Endothelial cell of umbilical vein (primary cell): ENCODE measurements around the gene UBTD1. TPM values are rescaled to one million over a fixed set of nuclear protein-coding genes. Genes with fewer than 3 reads are reported as not detected.

Experiments used
- BruUV-seq: library from RNA; stranded (reverse); fragments of 400-500 nt; replicated peaks from 2 replicates; lab custom pipeline; 2021; lab: Mats Ljungman, UMichigan
- CTCF ChIA-PET: fragments of 300-600, 350-600 bp; sonication (Branson Sonifier 250); formaldehyde crosslinking; loops from one replicate; lab custom pipeline; 2021; ENCODE audit warnings: antibody characterized with exemption, inconsistent platforms; lab: Charles Lee
- POLR2A ChIA-PET: fragments of 300-600, 350-600 bp; sonication (Branson Sonifier 250); formaldehyde crosslinking; loops from one replicate; lab custom pipeline; 2021; ENCODE audit warnings: antibody characterized with exemption, inconsistent platforms; lab: Charles Lee
- DNase-seq: peaks from one replicate; pipeline ENCODE4 v3.0.0-alpha.2; 2011; ENCODE audit warnings: low read depth, low spot score
- FAIRE-seq: peaks from 2 replicates; lab custom pipeline; 2011; peaks lifted over from hg19 to GRCh38; lab: Jason Lieb, UNC
- H2AFZ ChIP-seq: 2 replicates; pipeline ENCODE4 v1.6.0; 2012; ENCODE audit warnings: low read depth, low read length, control low read depth, inconsistent platforms
- H3K27ac ChIP-seq: 2 replicates; pipeline ENCODE4 v1.5.1; 2011; ENCODE audit warnings: low read depth, mild to moderate bottlenecking, control low read depth, low read length, moderate library complexity; ENCODE audit not compliant: insufficient read depth
- H3K27me3 ChIP-seq, 2 experiments: 2 replicates each; pipeline versions ENCODE4 v1.6.0 to v1.6.1; 2011; ENCODE audit warnings: low read length in 2 of 2, mixed read lengths in 1 of 2; ENCODE audit not compliant: control insufficient read depth in 2 of 2, insufficient read depth in 2 of 2
- H3K36me3 ChIP-seq, 2 experiments: 2 replicates in 1 of 2; 3 replicates in 1 of 2; pipeline ENCODE4 v1.5.1; 2011; ENCODE audit warnings: low read length in 2 of 2, mild to moderate bottlenecking in 1 of 2, moderate library complexity in 1 of 2; ENCODE audit not compliant: control insufficient read depth in 2 of 2, insufficient read depth in 2 of 2; ENCODE audit errors: extremely low read depth in 1 of 2
- H3K4me1 ChIP-seq: 3 replicates; pipeline ENCODE4 v1.5.1; 2011; ENCODE audit warnings: mild to moderate bottlenecking, low read length; ENCODE audit not compliant: control insufficient read depth, insufficient read depth; ENCODE audit errors: extremely low read depth
- H3K4me2 ChIP-seq: 2 replicates; pipeline ENCODE4 v1.6.1; 2011; ENCODE audit warnings: low read length, control low read depth, mixed read lengths; ENCODE audit not compliant: insufficient read depth
- H3K4me3 ChIP-seq, 3 experiments: fragments of 200-600 bp in 1 of 3; sonication (generic), shearing (Covaris generic) in 1 of 3; replicated peaks in 1 of 3; 2 replicates each; pipeline ENCODE4 v1.5.1; 2011 to 2016; ENCODE audit warnings: control low read depth in 3 of 3, low read length in 3 of 3, mild to moderate bottlenecking in 2 of 3, inconsistent platforms in 1 of 3, low read depth in 1 of 3, moderate library complexity in 1 of 3; ENCODE audit not compliant: insufficient read depth in 1 of 3
- H3K79me2 ChIP-seq: 2 replicates; pipeline ENCODE4 v1.6.0; 2012; ENCODE audit warnings: low read length, inconsistent platforms; ENCODE audit not compliant: control insufficient read depth, insufficient read depth
- H3K9ac ChIP-seq: replicated peaks from 2 replicates; pipeline ENCODE3; 2011; ENCODE audit warnings: low read length, control low read depth; ENCODE audit not compliant: insufficient read depth; ENCODE audit errors: extremely low read depth
- H3K9me1 ChIP-seq: replicated peaks from 3 replicates; pipeline ENCODE4 v1.6.0; 2011; ENCODE audit warnings: mild to moderate bottlenecking, low read length; ENCODE audit not compliant: control insufficient read depth, insufficient read depth; ENCODE audit errors: extremely low read depth
- H3K9me3 ChIP-seq: replicated peaks from 2 replicates; pipeline ENCODE4 v1.5.1; 2012; ENCODE audit warnings: low read length, inconsistent platforms; ENCODE audit not compliant: control insufficient read depth, insufficient read depth
- H4K20me1 ChIP-seq: replicated peaks from 2 replicates; pipeline ENCODE3; 2011; ENCODE audit warnings: mild to moderate bottlenecking, low read length; ENCODE audit not compliant: control insufficient read depth, insufficient read depth; ENCODE audit errors: extremely low read depth
- CTCF ChIP-seq, 2 donors: IDR thresholded peaks; 1 replicate in 1 of 2; 2 replicates in 1 of 2; pipeline ENCODE4 v1.5.1; 2011; ENCODE audit warnings: low read length in 2 of 2, mild to moderate bottlenecking in 2 of 2, moderate library complexity in 2 of 2, control low read depth in 1 of 2, inconsistent platforms in 1 of 2, low read depth in 1 of 2; ENCODE audit not compliant: insufficient read depth in 1 of 2; ENCODE audit errors: extremely low read depth in 1 of 2
- EZH2 ChIP-seq: IDR thresholded peaks from 2 replicates; pipeline ENCODE4 v1.6.1; 2012; ENCODE audit warnings: borderline replicate concordance, low read depth, mild to moderate bottlenecking, moderate library complexity, low read length, inconsistent platforms; ENCODE audit not compliant: severe bottlenecking
- FOS ChIP-seq: IDR thresholded peaks from 2 replicates; pipeline ENCODE4 v1.6.1; 2011; ENCODE audit warnings: mild to moderate bottlenecking, low read length, moderate library complexity, borderline replicate concordance; ENCODE audit not compliant: insufficient read depth
- GATA2 ChIP-seq: IDR thresholded peaks from 2 replicates; pipeline ENCODE4 v1.7.0; 2011; ENCODE audit warnings: low read depth, mild to moderate bottlenecking, moderate library complexity, mixed read lengths, low read length; ENCODE audit not compliant: insufficient read length, insufficient read depth
- JUN ChIP-seq: IDR thresholded peaks from 2 replicates; pipeline ENCODE4 v1.6.1; 2011; ENCODE audit warnings: borderline replicate concordance, low read depth; ENCODE audit not compliant: insufficient read length, insufficient read depth
- MAX ChIP-seq: IDR thresholded peaks from 2 replicates; pipeline ENCODE4 v1.6.1; 2011; ENCODE audit not compliant: insufficient read depth, insufficient read length
- MYC ChIP-seq: IDR thresholded peaks from one replicate; pipeline ENCODE4 v1.6.1; 2011; ENCODE audit warnings: mild to moderate bottlenecking, low read depth, low read length
- POLR2A ChIP-seq: IDR thresholded peaks from 2 replicates; pipeline ENCODE4 v1.6.1; 2012; ENCODE audit warnings: low read depth, mild to moderate bottlenecking, control low read depth, low read length
- POLR2AphosphoS5 ChIP-seq: IDR thresholded peaks from 2 replicates; pipeline ENCODE4 v1.6.1; 2012; ENCODE audit warnings: low read depth, mild to moderate bottlenecking, control low read depth, low read length, moderate library complexity; ENCODE audit not compliant: insufficient read depth
- dilution Hi-C: fragments of 300-500 bp; cut with MboI; formaldehyde crosslinking; loops from one replicate; pipeline ENCODE4 v1.15.0; 2019; ENCODE audit warnings: low sequenced_read_pairs; ENCODE audit not compliant: extremely low pct_ligation_motif_present
- intact Hi-C: fragments of 100-400 bp; cut with micrococcal nuclease; formaldehyde crosslinking; loops from one replicate; pipeline ENCODE4 v1.10.0; 2022
- polyA plus RNA-seq, 4 experiments: library from polyadenylated mRNA; depleted of rRNA in 3 of 4; stranded (reverse) in 3 of 4; unstranded in 1 of 4; fragments of >200 nt; gene quantifications; 2 replicates each; pipeline versions ENCODE4 v1.2.1 to v1.2.3, GENCODE V29; 2011 to 2012; ENCODE audit warnings: missing spikeins in 1 of 4
- total RNA-seq: library from RNA; stranded (reverse); gene quantifications from 2 replicates; pipeline ENCODE4 v1.2.3, GENCODE V29; 2021

UBTD1 gene
- total and polyA plus RNA-seq, 2 donors (not counting 3 experiments of a cell fraction or from before 2014, with no cell fraction given), result 42.6 to 63.7 TPM

DNA sequence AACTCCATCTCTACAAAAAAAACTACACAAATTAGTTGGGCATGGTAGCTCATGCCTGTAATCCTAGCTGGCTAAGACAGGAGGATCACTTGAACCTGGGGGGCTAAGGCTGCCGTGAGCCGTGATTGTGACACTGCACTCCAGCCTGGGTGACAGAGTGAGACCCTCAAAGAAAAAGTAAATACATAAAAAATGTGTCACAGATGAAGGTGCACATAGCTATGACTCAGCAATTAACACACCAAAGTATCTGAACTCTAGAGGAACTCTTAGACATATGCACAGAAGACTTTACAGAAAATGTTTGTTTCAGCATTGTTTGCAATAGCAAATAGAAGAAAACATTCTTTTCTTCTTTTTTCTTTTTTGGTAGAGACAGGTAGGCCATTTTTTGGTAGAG is 99.1 kb downstream of the UBTD1 start:
- Histone ChIP-seq H3K4me1 (peaks cover 25% of the 10 kb centered on the region), H2AFZ (peak overlapping the region; percentile 52), H3K9ac (peak overlapping the region; percentile 17), H3K36me3 (no peaks in the 10 kb centered on the region), H4K20me1 (no peaks in the 10 kb centered on the region), H3K27me3 (no peaks in the 10 kb centered on the region), H3K4me3 (no peak overlapping the region), H3K9me1 (no peaks in the 10 kb centered on the region), H3K27ac (peak overlapping the region; percentile 82), H3K79me2 (no peaks in the 10 kb centered on the region), H3K9me3 (no peaks in the 10 kb centered on the region), H3K4me2 (peak overlapping the region; percentile 29)
- FAIRE-seq (peak; percentile 88), DNase-seq (no peak)
- ChIA-PET POLR2A (no interaction called here), CTCF (interaction anchor here (0.8 to 1.8 kb wide), 6 partner anchors 11 to 26 kb away, joined by 3 to 16 read pairs (median 4); partner anchors contain the start of gene HOGA1)
- TF ChIP-seq MYC, result no peak
- TF ChIP-seq FOS, result peak; percentile 30
- BruUV-seq, result no TSS peak
- intact Hi-C loops (loop anchor here (2.0 to 5.0 kb wide), 2 partner anchors 55 to 190 kb away; no protein-coding TSS in a partner anchor), dilution Hi-C loops (no loop called here)

DNA sequence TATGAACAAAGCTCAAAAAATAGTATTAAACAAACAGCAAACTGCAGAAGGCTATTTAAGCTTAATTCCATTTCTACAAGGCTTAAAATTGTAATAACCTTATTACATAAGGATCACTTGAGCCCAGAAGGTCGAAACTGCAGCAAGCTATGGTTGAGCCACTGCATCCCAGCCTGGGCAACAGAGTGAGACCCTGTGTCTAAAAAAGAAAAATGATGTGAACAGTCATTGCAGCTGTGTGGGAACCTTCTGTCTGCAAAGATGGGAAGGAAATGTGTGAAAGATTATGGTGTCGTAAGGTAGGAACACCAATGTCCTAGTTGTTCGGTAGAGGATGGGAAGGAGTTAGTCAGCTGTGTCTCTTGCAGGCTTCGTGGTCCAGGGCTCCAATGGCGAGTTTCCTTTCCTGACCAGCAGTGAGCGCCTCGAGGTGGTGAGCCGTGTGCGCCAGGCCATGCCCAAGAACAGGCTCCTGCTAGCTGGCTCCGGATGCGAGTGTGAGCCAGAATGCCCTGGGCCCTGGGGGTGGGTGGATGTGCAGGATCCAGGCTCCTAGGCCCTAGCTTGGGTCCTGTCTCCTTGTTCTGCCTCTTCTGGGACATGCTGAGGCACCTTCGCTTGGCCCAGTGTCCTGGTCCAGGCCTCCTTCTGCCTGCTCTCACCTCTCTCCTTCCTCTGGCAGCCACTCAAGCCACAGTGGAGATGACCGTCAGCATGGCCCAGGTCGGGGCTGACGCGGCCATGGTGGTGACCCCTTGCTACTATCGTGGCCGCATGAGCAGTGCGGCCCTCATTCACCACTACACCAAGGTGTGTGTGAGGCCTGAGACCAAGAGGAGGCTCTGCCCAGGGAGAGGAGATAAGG is 99.9 kb downstream of the UBTD1 start:
- no peaks in the 10 kb centered on the region for H3K9me1 ChIP-seq
- no peak overlapping the region for H3K9ac ChIP-seq
- H3K4me1 ChIP-seq, result peaks cover 25% of the 10 kb centered on the region
- no peaks in the 10 kb centered on the region for H3K79me2 ChIP-seq
- intact Hi-C loops, result loop anchor here (5.0 kb wide), 1 partner anchor 191 kb away; no protein-coding TSS in a partner anchor
- H3K9me3 ChIP-seq, result no peaks in the 10 kb centered on the region
- no peaks in the 10 kb centered on the region for H3K27me3 ChIP-seq
- no peak overlapping the region for H3K27ac ChIP-seq
- no peak for DNase-seq
- TF ChIP-seq MAX (no peak), CTCF (IDR thresholded peaks at IDR 0.05; ENCODE audit: extremely low read depth in 1 of 2, insufficient read depth in 1 of 2, low read depth in 1 of 2, low read length in 2 of 2) (no peak), MYC (no peak), POLR2A (no peak), GATA2 (no peak), JUN (no peak), FOS (no peak), POLR2AphosphoS5 (no peak), EZH2 (no peak)
- FAIRE-seq, result no peak
- no peak overlapping the region for H3K4me3 ChIP-seq
- dilution Hi-C loops, result no loop called here
- no peaks in the 10 kb centered on the region for H3K36me3 ChIP-seq
- H3K4me2 ChIP-seq, result no peak overlapping the region
- H2AFZ ChIP-seq, result no peak overlapping the region
- ChIA-PET POLR2A (no interaction called here), CTCF (interaction anchor here (1.0 to 1.8 kb wide), 4 partner anchors 10 to 27 kb away, joined by 3 to 7 read pairs (median 4); partner anchors contain the start of gene HOGA1)
- no peaks in the 10 kb centered on the region for H4K20me1 ChIP-seq
- no TSS peak for BruUV-seq
